ENCODE measurements around the gene DMPK.
"Not testable (repeated sequence)": the region's sequence is repeated elsewhere in the genome, so short reads cannot be mapped to it uniquely, and the experiment has no call there.

DMPK gene

DNA sequence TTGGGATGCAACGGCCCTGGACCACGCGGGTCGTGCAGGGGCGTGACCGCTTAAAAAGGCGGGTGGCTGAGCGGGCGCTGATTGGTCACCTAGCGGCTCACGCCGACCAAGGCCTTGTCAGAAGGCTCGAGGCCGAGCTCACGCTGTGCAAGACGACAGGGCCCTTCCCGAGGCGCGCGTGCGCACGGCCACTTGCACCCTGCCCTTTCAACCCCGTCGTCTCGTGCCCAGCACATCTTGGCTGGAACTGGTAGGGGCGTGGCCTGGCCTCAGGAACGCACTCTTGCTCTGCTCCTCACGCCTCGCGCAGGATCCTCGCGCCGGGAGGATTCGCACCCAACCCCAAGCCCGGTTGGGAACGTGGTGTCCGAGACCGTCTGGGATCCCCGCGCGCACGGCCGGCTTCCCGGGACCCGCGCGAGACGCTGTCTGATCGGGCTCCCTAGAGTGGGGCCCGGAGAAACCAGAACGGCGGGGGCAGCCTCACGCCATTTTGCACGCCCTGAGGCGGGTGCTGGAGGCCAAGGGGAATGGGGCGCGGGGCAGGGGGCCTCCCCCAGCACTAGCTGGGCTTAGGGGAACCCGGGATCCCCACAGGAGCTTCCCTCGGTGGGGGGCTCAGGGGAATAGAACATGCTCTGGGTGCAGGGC, 49.0 kb downstream of the DMPK start, which contains the start of gene MEIOSIN:
TSS of gene MEIOSIN (plus strand) at position 280 of the 651 bp plus-strand sequence. CDS start 1,938 bp downstream, outside the sequence.
- DNase-seq = no peak

DNA sequence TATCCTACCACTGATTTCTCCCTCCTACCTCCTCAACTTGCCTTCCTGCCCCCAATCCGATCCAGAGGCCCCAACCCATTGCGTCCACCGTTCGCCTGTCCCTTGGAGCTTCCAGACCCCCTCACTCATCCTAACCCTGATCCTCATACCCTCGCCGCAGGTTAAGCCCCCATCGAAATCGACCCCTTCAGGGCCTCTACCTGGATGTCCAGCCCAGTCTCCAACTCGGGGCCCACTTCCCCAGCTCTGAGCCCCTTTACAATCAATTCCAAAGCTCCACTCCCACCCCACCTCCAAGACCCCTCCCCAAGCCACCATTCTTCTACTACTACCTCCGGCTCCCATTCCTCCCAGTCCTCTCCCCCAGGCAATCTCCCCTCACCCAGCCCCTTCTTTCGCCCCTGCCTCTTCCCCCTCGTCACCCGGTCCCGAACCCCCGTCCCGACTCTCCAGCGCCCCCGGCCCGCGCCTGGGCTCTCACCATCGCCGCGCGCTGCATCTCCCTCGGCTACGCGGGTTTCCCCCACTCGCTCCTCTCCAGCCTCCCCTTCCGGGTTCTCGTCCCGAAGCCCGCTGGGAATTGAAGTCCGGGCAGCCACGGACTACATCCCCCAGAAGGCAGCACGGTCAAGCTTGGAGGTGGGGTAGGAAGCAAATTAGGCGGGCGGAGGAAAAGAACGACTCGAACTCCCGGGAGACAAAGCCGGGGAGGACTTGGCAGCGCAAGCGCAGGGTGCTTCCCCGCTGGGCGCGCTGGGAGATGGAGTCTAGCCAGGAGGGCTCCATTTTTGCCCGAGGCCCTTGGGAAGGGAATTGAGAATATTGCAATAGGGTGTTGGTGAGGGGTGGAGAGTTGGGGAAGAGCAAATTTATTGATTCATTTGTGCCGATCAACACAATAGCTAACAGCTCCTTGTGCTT, 51.7 kb downstream of the DMPK start, which contains the start of gene FBXO46:
TSS of gene FBXO46 (minus strand) at position 529 of the 921 bp plus-strand sequence. CDS start 17,401 bp downstream, outside the sequence.
- DNase-seq = peak; percentile 98

DNA sequence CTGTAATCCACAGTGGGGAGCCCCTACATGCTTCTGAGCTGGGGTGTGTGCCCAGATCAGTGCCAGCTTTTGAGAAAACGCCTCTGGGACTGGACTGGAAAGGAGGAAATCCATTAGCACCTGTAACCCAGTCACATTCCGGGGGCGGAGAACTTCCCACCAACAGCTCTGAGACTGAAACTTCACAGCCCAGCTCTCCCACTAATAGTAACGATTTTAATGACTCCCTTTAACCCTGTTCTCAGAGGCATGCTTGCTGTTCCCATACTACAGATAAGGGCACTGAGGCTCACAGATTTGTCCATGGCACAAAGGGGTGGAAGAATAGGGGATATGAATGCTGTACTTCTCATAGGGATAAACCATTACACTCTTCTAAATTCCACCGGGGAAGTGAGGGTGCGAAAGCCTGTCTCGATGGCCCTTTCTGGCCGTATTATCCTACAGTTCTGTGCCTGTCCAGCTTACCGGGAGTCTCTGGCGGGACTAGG, 52.4 kb downstream of the DMPK start:
- DNase-seq = no peak

DNA sequence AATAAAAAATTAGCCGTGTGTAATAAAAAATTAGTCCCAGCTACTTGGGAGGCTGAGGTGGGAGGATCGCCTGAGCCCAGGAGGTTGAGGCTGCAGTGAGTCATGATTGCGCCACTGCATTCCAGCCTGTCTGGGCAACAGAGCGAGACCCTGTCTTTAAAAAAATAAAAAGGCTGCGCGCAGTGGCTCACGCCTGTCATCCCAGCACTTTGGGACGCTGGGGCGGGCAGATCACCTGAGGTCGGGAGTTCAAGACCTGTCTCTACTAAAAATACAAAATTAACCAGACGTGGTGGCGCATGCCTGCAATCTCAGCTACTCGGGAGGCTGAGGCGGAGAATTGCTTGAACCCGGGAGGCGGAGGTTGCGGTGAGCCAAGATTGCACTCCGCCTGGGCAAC, 53.6 kb downstream of the DMPK start:
- not testable (repeated sequence) for DNase-seq

DNA sequence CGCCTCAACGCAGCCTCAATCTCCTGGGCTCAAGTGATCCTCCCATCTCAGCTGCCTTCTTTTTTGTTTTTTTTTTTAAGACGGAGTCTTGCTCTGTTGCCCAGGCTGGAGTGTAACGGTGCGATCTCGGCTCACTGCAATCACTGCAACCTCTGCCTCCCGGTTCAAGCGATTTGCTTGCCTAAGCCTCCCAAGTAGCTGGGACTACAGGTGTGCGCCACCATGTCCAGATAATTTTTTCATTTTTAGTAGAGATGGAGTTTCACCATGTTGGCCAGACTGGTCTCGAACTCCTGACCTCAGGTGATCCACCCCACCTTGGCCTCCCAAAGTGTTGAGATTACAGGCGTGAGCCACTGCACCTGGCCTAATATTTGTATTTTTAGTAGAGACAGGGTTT, 62.2 kb downstream of the DMPK start:
- DNase-seq = not testable (repeated sequence)

Data from NCI-H1694 treated with DMSO at 0.1 percent for 48 hours (cell line).